K562 (cell line): ENCODE measurements around the gene CSTPP1. TPM values are rescaled to one million over a fixed set of nuclear protein-coding genes. Genes with fewer than 3 reads are reported as not detected.

Source experiments
- ATAC-seq: fragments of 200-7000 bp; cut with Tn5 transposase; 3 replicates; pipeline ENCODE4 v1.9.1; 2020; ENCODE audit warnings: moderate library complexity
- BruUV-seq: library from RNA; stranded (reverse); fragments of 400-500 nt; replicated peaks from 2 replicates; lab custom pipeline; 2021; lab: Mats Ljungman, UMichigan
- CTCF ChIA-PET: fragments of 300-600 bp; formaldehyde crosslinking; extraction: SDS; loops from one replicate; lab custom pipeline; 2021; ENCODE audit warnings: low intra/inter-chr PET ratio; lab: Yijun Ruan, JAX
- POLR2A ChIA-PET: fragments of 300-600, 350-650 bp; sonication (Branson Sonifier 250); formaldehyde crosslinking; extraction: SDS; loops from one replicate; lab custom pipeline; 2021; ENCODE audit warnings: antibody characterized with exemption, inconsistent platforms; lab: Yijun Ruan, JAX
- DNase-seq, 4 experiments: peaks; one replicate each; pipeline versions ENCODE4 v3.0.0 to v3.0.0-alpha.2; 2011 to 2018; ENCODE audit warnings: low spot score in 3 of 4, mixed read lengths in 3 of 4; ENCODE audit errors: extremely low read depth in 1 of 4
- FAIRE-seq: peaks from 2 replicates; lab custom pipeline; 2011; peaks lifted over from hg19 to GRCh38; lab: Jason Lieb, UNC
- H2AFZ ChIP-seq: 2 replicates; pipeline ENCODE4 v1.6.0; 2011; ENCODE audit warnings: low read depth, low read length, control low read depth, inconsistent platforms
- H3K27ac ChIP-seq: fragments of 200-600 bp; 3 replicates; pipeline ENCODE4 v1.8.0; 2011; ENCODE audit warnings: low read depth, mild to moderate bottlenecking, control low read depth, inconsistent platforms, low read length, moderate library complexity, mixed read lengths; ENCODE audit errors: extremely low read depth
- H3K27me3 ChIP-seq, 2 experiments: fragments of 300-600 bp in 1 of 2; 2 replicates in 1 of 2; 3 replicates in 1 of 2; pipeline versions ENCODE4 v1.6.0 to v1.8.0; 2011; ENCODE audit warnings: inconsistent platforms in 2 of 2, low read length in 2 of 2, mild to moderate bottlenecking in 1 of 2, mixed read lengths in 1 of 2, moderate library complexity in 1 of 2; ENCODE audit not compliant: control insufficient read depth in 2 of 2, insufficient read depth in 2 of 2
- H3K36me3 ChIP-seq: fragments of 300-600 bp; 3 replicates; pipeline ENCODE4 v1.8.0; 2011; ENCODE audit warnings: mild to moderate bottlenecking, low read length, inconsistent platforms; ENCODE audit not compliant: control insufficient read depth, insufficient read depth
- H3K4me1 ChIP-seq, 2 experiments: fragments of 200-600 bp in 1 of 2; replicated peaks in 1 of 2; 2 replicates in 1 of 2; 3 replicates in 1 of 2; pipeline versions ENCODE4 v1.5.1 to v1.8.0; 2011; ENCODE audit warnings: inconsistent platforms in 2 of 2, low read length in 2 of 2, mild to moderate bottlenecking in 1 of 2, mixed read lengths in 1 of 2, moderate library complexity in 1 of 2; ENCODE audit not compliant: control insufficient read depth in 2 of 2, insufficient read depth in 2 of 2
- H3K4me2 ChIP-seq: 2 replicates; pipeline ENCODE4 v1.6.1; 2011; ENCODE audit warnings: low read length, control low read depth, inconsistent platforms, mixed read lengths; ENCODE audit not compliant: insufficient read depth
- H3K4me3 ChIP-seq: fragments of 200-600 bp; sonication (generic), shearing (Covaris generic); 2 replicates; pipeline ENCODE4 v1.5.1; 2016; ENCODE audit warnings: control low read depth, inconsistent platforms
- H3K79me2 ChIP-seq: fragments of 200-600 bp; 3 replicates; pipeline ENCODE4 v1.8.0; 2011; ENCODE audit warnings: low read length, inconsistent platforms; ENCODE audit not compliant: control insufficient read depth, insufficient read depth
- H3K9ac ChIP-seq, 2 experiments: 2 replicates each; pipeline versions ENCODE4 v1.6.0 to v1.6.1; 2011; ENCODE audit warnings: low read depth in 2 of 2, low read length in 2 of 2, control low read depth in 1 of 2, inconsistent platforms in 1 of 2, mild to moderate bottlenecking in 1 of 2, mixed read lengths in 1 of 2; ENCODE audit not compliant: insufficient read depth in 1 of 2
- H3K9me1 ChIP-seq: one replicate; pipeline ENCODE4 v1.6.0; 2011; ENCODE audit warnings: inconsistent platforms, mild to moderate bottlenecking, low read length, moderate library complexity; ENCODE audit not compliant: control insufficient read depth, insufficient read depth
- H3K9me3 ChIP-seq: replicated peaks from 2 replicates; pipeline ENCODE4 v1.5.1; 2011; ENCODE audit warnings: low read depth, low read length, inconsistent platforms; ENCODE audit not compliant: control insufficient read depth, insufficient read depth
- H4K20me1 ChIP-seq: replicated peaks from 2 replicates; pipeline ENCODE4 v1.6.1; 2011; ENCODE audit warnings: low read length, inconsistent platforms, mixed read lengths; ENCODE audit not compliant: control insufficient read depth, insufficient read depth
- ARID1B ChIP-seq: fragments of 450-650 bp; IDR thresholded peaks from 2 replicates; pipeline ENCODE4 v1.6.1; 2016; ENCODE audit warnings: antibody characterized with exemption, mild to moderate bottlenecking, inconsistent platforms
- BACH1 ChIP-seq: fragments of 200-800 bp; sonication (Bioruptor generic); IDR thresholded peaks from 2 replicates; pipeline ENCODE4 v1.6.1; 2016; ENCODE audit warnings: missing genetic modification characterization, missing compliant biosample characterization
- BHLHE40 ChIP-seq: IDR thresholded peaks from 2 replicates; pipeline ENCODE4 v1.6.1; 2011; ENCODE audit warnings: low read length, improper control_type of control experiment
- CTBP1 ChIP-seq: fragments of 450-650 bp; IDR thresholded peaks from 2 replicates; pipeline ENCODE4 v1.6.1; 2016; ENCODE audit warnings: borderline replicate concordance
- EP300 ChIP-seq: IDR thresholded peaks from 2 replicates; pipeline ENCODE4 v1.6.1; 2012; ENCODE audit warnings: low read length, improper control_type of control experiment
- ETV1 ChIP-seq: fragments of 450-650 bp; conservative IDR thresholded peaks from 2 replicates; pipeline ENCODE4 v1.6.1; 2016; ENCODE audit warnings: missing genetic modification characterization, control low read depth, low read depth, missing compliant biosample characterization
- FOSL1 ChIP-seq: fragments of 200-800 bp; sonication (Bioruptor generic); conservative IDR thresholded peaks from 2 replicates; pipeline ENCODE4 v1.6.1; 2016; ENCODE audit warnings: missing genetic modification characterization, missing compliant biosample characterization
- GABPA ChIP-seq: fragments of 200-800 bp; sonication (Bioruptor generic); conservative IDR thresholded peaks from 2 replicates; pipeline ENCODE4 v1.6.1; 2016; ENCODE audit warnings: low read depth, missing genetic modification characterization, missing compliant biosample characterization
- JUND ChIP-seq, 2 experiments: IDR thresholded peaks; 2 replicates in 1 of 2; 3 replicates in 1 of 2; pipeline ENCODE4 v1.6.1; 2011; ENCODE audit warnings: borderline replicate concordance in 2 of 2, low read depth in 2 of 2, low read length in 2 of 2, improper control_type of control experiment in 1 of 2, missing biosample characterization in 1 of 2, missing genetic modification characterization in 1 of 2, missing genetic modification reagents in 1 of 2
- MECOM ChIP-seq: fragments of 250-450 bp; sonication (Bioruptor Pico); IDR thresholded peaks from 2 replicates; pipeline ENCODE4 v1.8.0; 2022; ENCODE audit warnings: inconsistent platforms
- NFIC ChIP-seq: fragments of 450-650 bp; IDR thresholded peaks from 2 replicates; pipeline ENCODE4 v1.6.1; 2017; ENCODE audit warnings: mild to moderate bottlenecking, inconsistent platforms
- RBM14 ChIP-seq: fragments of 200-400 bp; formaldehyde crosslinking; IDR thresholded peaks from 2 replicates; pipeline ENCODE4 v1.6.1; 2018; ENCODE audit warnings: low read depth, mild to moderate bottlenecking, low read length, moderate library complexity, borderline replicate concordance; ENCODE audit not compliant: insufficient read depth
- SMARCE1 ChIP-seq: fragments of 450-650 bp; IDR thresholded peaks from 2 replicates; pipeline ENCODE4 v1.7.1; 2016; ENCODE audit warnings: mild to moderate bottlenecking
- TARDBP ChIP-seq: fragments of 450-650 bp; IDR thresholded peaks from 2 replicates; pipeline ENCODE4 v1.6.1; 2016
- TEAD4 ChIP-seq, 2 experiments: sonication (generic) in 1 of 2; formaldehyde crosslinking in 1 of 2; IDR thresholded peaks; 2 replicates each; pipeline versions ENCODE4 v1.6.1 to v1.8.0; 2012 to 2022; ENCODE audit warnings: borderline replicate concordance in 1 of 2, inconsistent platforms in 1 of 2, low read length in 1 of 2, mild to moderate bottlenecking in 1 of 2, missing genetic modification reagents in 1 of 2
- VEZF1 ChIP-seq: fragments of 200-800 bp; sonication (Bioruptor generic); IDR thresholded peaks from 2 replicates; pipeline ENCODE4 v1.6.1; 2017; ENCODE audit warnings: missing genetic modification characterization, missing compliant biosample characterization
- ZNF41 ChIP-seq: fragments of 250-450 bp; sonication (Bioruptor Pico); conservative IDR thresholded peaks from 2 replicates; pipeline ENCODE4 v1.4.0; 2020; ENCODE audit warnings: mild to moderate bottlenecking
- ZNF584 ChIP-seq: fragments of 200-800 bp; sonication (Bioruptor generic); IDR thresholded peaks from 2 replicates; pipeline ENCODE4 v1.6.1; 2016; ENCODE audit warnings: low read depth, mild to moderate bottlenecking, missing genetic modification characterization, missing compliant biosample characterization
- WGBS: fragments of 100-300 bp; shearing (Covaris generic); methylation state at CpG from one replicate; pipeline ENCODE4 v1.1.6; 2016; ENCODE audit warnings: low coverage, mixed read lengths; ENCODE audit not compliant: insufficient coverage; ENCODE audit errors: missing lambda C conversion rate; 5-methylcytosine and 5-hydroxymethylcytosine counted together
- in situ Hi-C: fragments of 300-500 bp; cut with MboI; formaldehyde crosslinking; loops from 4 replicates; pipeline ENCODE4 v1.15.0; 2018; ENCODE audit warnings: inconsistent platforms, mixed read lengths
- intact Hi-C: fragments of 100-400 bp; cut with micrococcal nuclease; formaldehyde crosslinking; loops from 2 replicates; pipeline ENCODE4 v1.14.2; 2022
- polyA plus RNA-seq, 8 experiments: library from polyadenylated mRNA; depleted of rRNA in 4 of 8; stranded (reverse) in 5 of 8; unstranded in 3 of 8; fragments of >200 nt; fragmentation: Nextera tagmentation in 2 of 8; fragmentation: Illumina TruSeq in 1 of 8; extraction: Ambion mirVana in 2 of 8; extraction: Trizol in 1 of 8; gene quantifications; 2 replicates each; pipeline versions ENCODE4 v1.2.1 to v1.2.3, GENCODE V29; 2011 to 2014; ENCODE audit warnings: inconsistent platforms in 1 of 8, missing spikeins in 1 of 8
- total RNA-seq, 7 experiments: library from RNA; depleted of rRNA in 6 of 7; stranded (reverse); fragments of >200 nt in 6 of 7; fragmentation: Illumina TruSeq in 2 of 7; extraction: Trizol in 2 of 7; gene quantifications; 2 replicates each; pipeline versions ENCODE4 v1.2.1 to v1.2.3, GENCODE V29; 2011 to 2021; ENCODE audit warnings: low replicate concordance in 1 of 7

The CSTPP1 gene
- total and polyA plus RNA-seq, 9 of the 15 experiments (the other 6 are each of a cell fraction or from before 2014, with no cell fraction given): 6.5 to 17.8 (median 9.2) TPM

- CTCF ChIA-PET: no interaction called here
- ATAC-seq: peak; percentile 59
Observed at GRCh38 chr11:47067401-47067800, 130.8 kb downstream of the CSTPP1 start.

More at GRCh38 chr11:47067401-47067800, 130.8 kb downstream of the CSTPP1 start:
- Histone ChIP-seq H3K9ac (no peak overlapping the region), H3K9me1 (no peaks in the 10 kb centered on the region), H4K20me1 (no peaks in the 10 kb centered on the region), H2AFZ (0 out of 2 replicates have a peak overlapping the region, but pooled peaks have one; percentile 27), H3K4me1 (peaks cover 0 to 7% of the 10 kb centered on the region in 2 experiments; a peak in 3 of 5 replicates), H3K4me2 (no peak overlapping the region), H3K9me3 (no peaks in the 10 kb centered on the region), H3K79me2 (no peaks in the 10 kb centered on the region), H3K27ac (no peak overlapping the region), H3K36me3 (no peaks in the 10 kb centered on the region), H3K27me3 (no peaks in the 10 kb centered on the region), H3K4me3 (no peak overlapping the region)
- DNase-seq (peak in 1 of 4 experiments; percentile 13), FAIRE-seq (no peak)
- POLR2A ChIA-PET: interaction anchor here (0.9 kb wide), 1 partner anchor 11 kb away, joined by 3 read pairs; no protein-coding TSS in a partner anchor
- 31% methylated on average over 4 of the region's 4 CpGs for WGBS
- TF ChIP-seq VEZF1 (CRISPR knock-in tag): peak; percentile 26; the same call in 1 of the 2 replicates
- peak; percentile 40 for TF ChIP-seq FOSL1 (tag)
- no peak for TF ChIP-seq NFIC
- no peak for TF ChIP-seq BACH1 (tag)
- TF ChIP-seq JUND (IDR thresholded peaks at IDR 0.05; ENCODE audit: borderline replicate concordance, low read depth, low read length): no peak
- no peak for TF ChIP-seq JUND (tag; IDR thresholded peaks at IDR 0.05; ENCODE audit: borderline replicate concordance, low read depth, low read length)
- TF ChIP-seq ARID1B: peak; percentile 33; the same call in 1 of the 2 replicates
- 0 out of 2 replicates have a peak, but pooled peaks have one; percentile 19 for TF ChIP-seq GABPA
- TF ChIP-seq ZNF41: no peak
- no peak for TF ChIP-seq RBM14
- no peak for TF ChIP-seq TARDBP
- TF ChIP-seq ETV1 (tag): peak; percentile 43; the same call in 1 of the 2 replicates
- 0 out of 2 replicates have a peak, but pooled peaks have one; percentile 17 for TF ChIP-seq CTBP1
- peak; percentile 11; the same call in 1 of the 2 replicates for TF ChIP-seq EP300
- TF ChIP-seq MECOM (CRISPR knock-in tag): peak; percentile 19; the same call in 1 of the 2 replicates
- TF ChIP-seq SMARCE1: 0 out of 2 replicates have a peak, but pooled peaks have one; percentile 38
- no peak for TF ChIP-seq ZNF584
- TF ChIP-seq TEAD4 (IDR thresholded peaks at IDR 0.05; ENCODE audit: low read length): 0 out of 2 replicates have a peak, but pooled peaks have one; percentile 16
- TF ChIP-seq TEAD4 (CRISPR knock-in tag; IDR thresholded peaks at IDR 0.05; ENCODE audit: borderline replicate concordance): no peak
- peak; percentile 47; the same call in 1 of the 2 replicates for TF ChIP-seq BHLHE40
- no TSS peak for BruUV-seq
- intact Hi-C loops (no loop called here), in situ Hi-C loops (no loop called here)
